ENCODE results near the gene NSUN5. TPM values are rescaled to one million over a fixed set of nuclear protein-coding genes. Genes with fewer than 3 reads are reported as not detected.
"Not testable (repeated sequence)": the region's sequence is repeated elsewhere in the genome, so short reads cannot be mapped to it uniquely, and the experiment has no call there.

Gene NSUN5
- total and polyA plus RNA-seq, 2 experiments from 2014 or later = 45.0 to 46.7 TPM

DNA sequence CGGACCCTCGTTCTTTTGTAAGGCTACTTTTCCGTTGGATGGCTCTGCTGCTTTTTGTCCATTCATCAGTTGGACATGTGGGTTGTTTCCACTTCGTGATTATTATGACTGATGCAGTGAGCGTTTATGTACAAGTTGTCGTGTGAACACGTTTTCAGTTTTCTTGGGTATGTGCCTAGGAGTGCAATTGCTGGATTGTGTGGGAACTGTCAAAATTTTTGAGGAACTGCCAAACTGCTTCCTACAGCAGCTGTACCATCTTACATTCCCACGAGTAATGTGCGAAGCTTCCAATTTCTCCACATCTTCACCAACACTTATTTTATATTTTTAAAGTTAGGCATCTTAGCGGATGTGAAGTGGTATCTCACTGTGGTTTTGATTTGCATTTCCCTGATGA is 29.7 kb upstream of the NSUN5 start:
- Histone ChIP-seq H3K27me3 (no peaks in the 10 kb centered on the region), H3K27ac (no peak overlapping the region), H3K4me1 (ENCODE audit: low read depth) (no peaks in the 10 kb centered on the region), H3K36me3 (no peaks in the 10 kb centered on the region), H3K9me3 (ENCODE audit: low read depth) (no peaks in the 10 kb centered on the region), H3K4me3 (no peak overlapping the region)
- DNase-seq (ENCODE audit: low read depth in 1 of 2, low spot score in 1 of 2) = peak in 1 of 2 donors; percentile 87
- TF ChIP-seq, protein P1, sequence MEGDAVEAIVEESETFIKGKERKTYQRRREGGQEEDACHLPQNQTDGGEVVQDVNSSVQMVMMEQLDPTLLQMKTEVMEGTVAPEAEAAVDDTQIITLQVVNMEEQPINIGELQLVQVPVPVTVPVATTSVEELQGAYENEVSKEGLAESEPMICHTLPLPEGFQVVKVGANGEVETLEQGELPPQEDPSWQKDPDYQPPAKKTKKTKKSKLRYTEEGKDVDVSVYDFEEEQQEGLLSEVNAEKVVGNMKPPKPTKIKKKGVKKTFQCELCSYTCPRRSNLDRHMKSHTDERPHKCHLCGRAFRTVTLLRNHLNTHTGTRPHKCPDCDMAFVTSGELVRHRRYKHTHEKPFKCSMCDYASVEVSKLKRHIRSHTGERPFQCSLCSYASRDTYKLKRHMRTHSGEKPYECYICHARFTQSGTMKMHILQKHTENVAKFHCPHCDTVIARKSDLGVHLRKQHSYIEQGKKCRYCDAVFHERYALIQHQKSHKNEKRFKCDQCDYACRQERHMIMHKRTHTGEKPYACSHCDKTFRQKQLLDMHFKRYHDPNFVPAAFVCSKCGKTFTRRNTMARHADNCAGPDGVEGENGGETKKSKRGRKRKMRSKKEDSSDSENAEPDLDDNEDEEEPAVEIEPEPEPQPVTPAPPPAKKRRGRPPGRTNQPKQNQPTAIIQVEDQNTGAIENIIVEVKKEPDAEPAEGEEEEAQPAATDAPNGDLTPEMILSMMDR (IDR thresholded peaks at IDR 0.05; ENCODE audit: low read depth, low read length) = no peak

DNA sequence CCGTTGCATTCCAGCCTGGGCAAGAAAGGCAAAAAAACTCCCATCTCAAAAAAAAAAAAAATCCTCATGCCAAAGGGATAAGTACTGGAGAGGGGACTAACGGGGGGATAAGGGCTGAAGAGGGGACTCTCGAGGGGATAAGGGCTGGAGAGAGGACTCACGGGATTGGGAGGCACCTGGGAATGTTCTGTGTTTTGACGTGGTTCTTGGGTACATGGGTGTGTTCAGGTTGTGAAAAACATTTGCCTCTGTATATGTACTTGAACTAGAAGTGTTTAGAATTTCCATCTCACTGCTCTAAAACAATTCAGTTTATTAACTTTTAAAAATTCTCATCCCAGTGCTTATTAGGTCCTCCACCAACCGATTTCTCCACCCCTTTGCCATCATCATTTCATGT is 23.8 kb upstream of the NSUN5 start:
- Histone ChIP-seq H3K27ac (no peak overlapping the region), H3K9me3 (ENCODE audit: low read depth) (no peaks in the 10 kb centered on the region), H3K4me3 (no peak overlapping the region), H3K4me1 (ENCODE audit: low read depth) (peaks cover 6% of the 10 kb centered on the region), H3K36me3 (no peaks in the 10 kb centered on the region), H3K27me3 (no peaks in the 10 kb centered on the region)
- no peak for DNase-seq (ENCODE audit: low read depth in 1 of 2, low spot score in 1 of 2)
- TF ChIP-seq, protein P1 (IDR thresholded peaks at IDR 0.05; ENCODE audit: low read depth, low read length) = no peak

DNA sequence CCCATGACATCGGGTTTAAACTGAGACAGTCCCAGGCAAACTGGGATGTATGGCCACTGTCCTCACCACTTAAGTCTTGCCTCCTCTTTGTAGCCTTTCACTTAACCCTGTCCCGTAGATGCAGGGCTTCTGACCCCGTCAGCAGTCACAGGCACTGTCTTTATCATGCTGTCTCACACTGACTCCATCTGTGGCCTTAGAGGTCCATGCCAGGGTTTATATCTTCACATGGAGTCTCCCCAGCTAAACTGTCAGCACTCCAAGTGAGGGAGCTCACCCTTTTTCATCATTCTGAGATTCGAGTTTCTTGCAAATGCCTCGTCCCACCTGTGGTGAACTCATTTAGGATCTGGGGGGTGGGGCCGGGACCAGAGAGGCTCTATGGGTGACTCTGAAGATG is 22.1 kb upstream of the NSUN5 start:
- no peak overlapping the region for H3K4me3 ChIP-seq
- TF ChIP-seq, protein P1 (IDR thresholded peaks at IDR 0.05; ENCODE audit: low read depth, low read length) = no peak
- H3K27me3 ChIP-seq = no peaks in the 10 kb centered on the region
- no peak for DNase-seq (ENCODE audit: low read depth in 1 of 2, low spot score in 1 of 2)
- peaks cover 6% of the 10 kb centered on the region for H3K4me1 ChIP-seq (ENCODE audit: low read depth)
- no peak overlapping the region for H3K27ac ChIP-seq
- no peaks in the 10 kb centered on the region for H3K36me3 ChIP-seq
- H3K9me3 ChIP-seq (ENCODE audit: low read depth) = no peaks in the 10 kb centered on the region

DNA sequence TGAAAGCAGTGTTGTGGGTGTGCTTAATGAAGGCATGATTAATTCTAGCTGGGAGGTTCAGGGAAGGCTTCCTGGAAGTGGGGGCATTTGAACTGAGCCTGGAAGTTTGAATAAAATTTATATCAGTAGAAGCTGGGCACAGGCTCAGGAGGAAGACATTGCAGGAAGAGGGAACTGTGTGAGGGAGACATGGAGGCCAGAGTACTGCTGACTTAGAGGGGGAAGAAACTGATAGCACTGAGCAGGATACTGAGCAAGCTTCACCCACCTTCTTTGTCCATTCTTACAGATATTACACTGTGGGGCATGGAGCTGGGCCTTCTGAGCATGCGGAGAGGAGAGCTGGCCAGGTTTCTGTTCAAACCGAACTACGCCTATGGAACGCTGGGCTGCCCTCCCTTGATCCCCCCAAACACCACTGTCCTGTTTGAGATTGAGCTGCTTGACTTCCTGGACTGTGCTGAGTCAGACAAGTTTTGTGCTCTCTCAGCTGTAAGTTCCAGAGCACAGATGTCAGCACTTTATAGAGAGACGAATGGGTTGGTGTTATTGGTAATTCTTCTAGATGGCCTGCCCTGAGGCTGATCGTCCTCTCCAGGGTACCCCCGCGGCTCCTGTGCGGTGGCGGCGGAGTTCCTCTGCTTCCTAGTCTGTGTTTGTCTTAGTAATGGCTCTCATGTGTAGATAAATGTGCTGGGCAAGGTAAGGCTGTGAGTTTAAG is 21.4 kb upstream of the NSUN5 start:
- H3K4me1 ChIP-seq (ENCODE audit: low read depth) = peaks cover 6% of the 10 kb centered on the region
- no peak overlapping the region for H3K27ac ChIP-seq
- no peaks in the 10 kb centered on the region for H3K36me3 ChIP-seq
- TF ChIP-seq, protein P1 (IDR thresholded peaks at IDR 0.05; ENCODE audit: low read depth, low read length) = no peak
- H3K4me3 ChIP-seq = no peak overlapping the region
- H3K9me3 ChIP-seq (ENCODE audit: low read depth) = no peaks in the 10 kb centered on the region
- DNase-seq (ENCODE audit: low read depth in 1 of 2, low spot score in 1 of 2) = peak in 1 of 2 donors; percentile 48
- no peaks in the 10 kb centered on the region for H3K27me3 ChIP-seq

DNA sequence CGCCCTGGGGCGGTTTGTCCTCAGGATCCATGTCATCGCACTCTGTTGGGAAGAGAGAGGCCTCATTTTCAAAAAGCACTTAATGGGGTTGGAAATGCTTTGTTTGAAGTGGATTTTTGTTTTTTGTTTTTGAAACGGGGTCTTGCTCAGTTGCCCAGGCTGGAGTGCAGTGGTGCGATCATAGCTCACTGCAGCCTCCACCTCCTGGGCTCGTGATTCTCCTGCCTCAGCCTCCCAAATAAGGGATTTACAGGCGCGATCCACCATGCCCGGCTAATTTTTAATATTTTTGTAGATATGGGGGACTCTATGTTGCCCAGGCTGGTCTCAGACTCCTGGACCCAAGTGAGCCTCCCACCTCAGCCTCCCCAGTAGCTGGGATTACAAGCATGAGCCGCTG is 20.1 kb upstream of the NSUN5 start:
- Histone ChIP-seq H3K27ac (no peak overlapping the region), H3K9me3 (ENCODE audit: low read depth) (no peaks in the 10 kb centered on the region), H3K27me3 (no peaks in the 10 kb centered on the region), H3K4me3 (no peak overlapping the region), H3K4me1 (ENCODE audit: low read depth) (peaks cover 6% of the 10 kb centered on the region), H3K36me3 (no peaks in the 10 kb centered on the region)
- TF ChIP-seq, protein P1 (IDR thresholded peaks at IDR 0.05; ENCODE audit: low read depth, low read length) = no peak
- no peak for DNase-seq (ENCODE audit: low read depth in 1 of 2, low spot score in 1 of 2)

DNA sequence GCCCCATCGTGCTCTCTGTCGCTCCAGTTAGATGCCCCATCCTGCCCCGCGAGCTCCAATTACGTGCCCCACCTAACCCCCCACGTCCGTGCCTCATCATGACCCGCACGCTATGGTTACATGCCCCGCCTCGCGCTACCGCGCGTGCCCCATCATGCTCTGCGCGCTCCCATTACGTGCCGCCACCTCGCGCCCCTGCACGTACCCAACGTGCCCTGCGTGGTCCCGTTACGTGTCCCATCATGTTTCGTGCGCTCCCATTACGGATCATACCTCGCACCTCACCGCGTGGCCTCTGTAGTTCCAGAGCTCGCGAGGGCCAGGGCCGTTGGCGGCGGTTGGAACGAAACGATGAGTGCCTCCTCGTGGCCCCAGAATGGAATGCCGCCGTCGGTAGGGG is 19.3 kb upstream of the NSUN5 start, which contains the start of the genes FKBP6 and TRIM50:
TSS of gene FKBP6 (plus strand) at position 240 of the 400 bp plus-strand sequence. CDS start 268 bp downstream, outside the sequence.
TSS of gene TRIM50 (minus strand) at position 161 of the 400 bp plus-strand sequence. CDS start 3,295 bp downstream, outside the sequence.
- H3K4me3 ChIP-seq; H3K36me3 ChIP-seq; H3K4me1 ChIP-seq (ENCODE audit: low read depth); H3K27me3 ChIP-seq; H3K9me3 ChIP-seq (ENCODE audit: low read depth); H3K27ac ChIP-seq; DNase-seq (ENCODE audit: low read depth in 1 of 2, low spot score in 1 of 2): not testable (repeated sequence)

DNA sequence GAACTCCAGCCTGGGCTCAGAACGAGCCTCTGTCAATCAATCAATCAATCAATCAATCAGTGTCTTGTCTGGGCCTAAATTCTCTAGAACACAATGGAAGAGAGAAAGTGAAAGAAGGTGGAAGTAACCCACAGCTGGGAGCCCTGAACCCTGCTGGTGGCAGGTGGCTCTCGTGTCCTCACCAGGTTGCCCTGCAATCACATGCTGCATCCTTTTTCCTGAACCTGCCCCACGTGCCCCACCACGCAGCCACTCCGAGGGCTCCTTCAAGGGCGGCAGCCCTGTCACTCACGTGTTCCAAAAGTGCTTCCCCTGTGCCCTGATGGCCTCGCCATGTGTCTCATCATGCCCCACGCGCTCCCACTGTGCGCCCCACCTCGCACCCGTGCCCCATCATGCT is 18.8 kb upstream of the NSUN5 start:
- not testable (repeated sequence) for H3K36me3 ChIP-seq; DNase-seq (ENCODE audit: low read depth in 1 of 2, low spot score in 1 of 2); H3K9me3 ChIP-seq (ENCODE audit: low read depth); H3K4me1 ChIP-seq (ENCODE audit: low read depth); H3K27ac ChIP-seq; H3K4me3 ChIP-seq; H3K27me3 ChIP-seq

DNA sequence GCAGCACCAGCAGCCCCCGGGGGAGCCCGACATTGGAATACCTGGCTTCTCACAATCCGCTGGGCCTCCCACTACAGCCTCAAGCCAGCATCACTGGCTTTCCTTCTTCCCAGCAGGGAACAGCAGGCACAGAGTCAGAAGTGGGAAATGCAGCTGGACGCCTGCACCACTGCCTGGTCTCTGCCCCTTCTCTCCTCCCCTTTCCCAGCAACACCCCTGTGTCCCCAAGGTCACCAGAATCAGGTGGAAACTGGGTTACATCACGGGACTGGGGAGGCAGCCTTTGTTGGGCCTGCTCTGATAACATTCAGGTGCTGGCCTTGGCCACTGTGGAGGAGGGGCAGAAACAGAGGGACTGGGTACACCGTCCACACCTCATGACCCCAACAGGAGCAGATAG is 16.8 kb upstream of the NSUN5 start:
- not testable (repeated sequence) for H3K36me3 ChIP-seq; H3K9me3 ChIP-seq (ENCODE audit: low read depth); DNase-seq (ENCODE audit: low read depth in 1 of 2, low spot score in 1 of 2); H3K27me3 ChIP-seq; H3K4me3 ChIP-seq; H3K27ac ChIP-seq; H3K4me1 ChIP-seq (ENCODE audit: low read depth)

Data from cardiac muscle cell (in vitro differentiated cells and primary cell).